ENCODE data around the gene HS2ST1.

GRCh38 chr1:87042111-87042811 is 127.8 kb downstream of the HS2ST1 start:
- no peak for TF ChIP-seq CTCF (conservative IDR thresholded peaks at IDR 0.05; ENCODE audit: low read length)
- no peak for TF ChIP-seq EZH2phosphoT487 (IDR thresholded peaks at IDR 0.05; ENCODE audit: borderline replicate concordance)
